D721Med (cell line): ENCODE data around the gene FAM149A.

Experiments
- DNase-seq: peaks from one replicate; pipeline ENCODE4 v3.0.0; 2011; ENCODE audit warnings: low spot score; ENCODE audit not compliant: insufficient read length
- FAIRE-seq: peaks from 2 replicates; lab custom pipeline; 2011; peaks lifted over from hg19 to GRCh38; lab: Jason Lieb, UNC
- TF ChIP-seq, protein P1 (sequence below): IDR thresholded peaks from 2 replicates; pipeline ENCODE4 v1.5.1; 2012; ENCODE audit warnings: mild to moderate bottlenecking, control low read depth; ENCODE audit not compliant: insufficient read depth; ENCODE audit errors: missing control alignments

The FAM149A gene

GRCh38 chr4:186144946-186145569, 40.6 kb downstream of the FAM149A start:
- TF ChIP-seq, protein P1, sequence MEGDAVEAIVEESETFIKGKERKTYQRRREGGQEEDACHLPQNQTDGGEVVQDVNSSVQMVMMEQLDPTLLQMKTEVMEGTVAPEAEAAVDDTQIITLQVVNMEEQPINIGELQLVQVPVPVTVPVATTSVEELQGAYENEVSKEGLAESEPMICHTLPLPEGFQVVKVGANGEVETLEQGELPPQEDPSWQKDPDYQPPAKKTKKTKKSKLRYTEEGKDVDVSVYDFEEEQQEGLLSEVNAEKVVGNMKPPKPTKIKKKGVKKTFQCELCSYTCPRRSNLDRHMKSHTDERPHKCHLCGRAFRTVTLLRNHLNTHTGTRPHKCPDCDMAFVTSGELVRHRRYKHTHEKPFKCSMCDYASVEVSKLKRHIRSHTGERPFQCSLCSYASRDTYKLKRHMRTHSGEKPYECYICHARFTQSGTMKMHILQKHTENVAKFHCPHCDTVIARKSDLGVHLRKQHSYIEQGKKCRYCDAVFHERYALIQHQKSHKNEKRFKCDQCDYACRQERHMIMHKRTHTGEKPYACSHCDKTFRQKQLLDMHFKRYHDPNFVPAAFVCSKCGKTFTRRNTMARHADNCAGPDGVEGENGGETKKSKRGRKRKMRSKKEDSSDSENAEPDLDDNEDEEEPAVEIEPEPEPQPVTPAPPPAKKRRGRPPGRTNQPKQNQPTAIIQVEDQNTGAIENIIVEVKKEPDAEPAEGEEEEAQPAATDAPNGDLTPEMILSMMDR = no peak
- DNase-seq (no peak), FAIRE-seq (no peak)

GRCh38 chr4:186146458-186146857, 42.0 kb downstream of the FAM149A start:
- DNase-seq (no peak), FAIRE-seq (no peak)
- TF ChIP-seq, protein P1 = no peak

GRCh38 chr4:186148336-186148975, 44.0 kb downstream of the FAM149A start:
- TF ChIP-seq, protein P1 = no peak
- no peak for DNase-seq
- no peak for FAIRE-seq

GRCh38 chr4:186149872-186150271, 45.4 kb downstream of the FAM149A start:
- TF ChIP-seq, protein P1 = no peak
- FAIRE-seq (no peak), DNase-seq (no peak)

GRCh38 chr4:186150926-186151325, 46.4 kb downstream of the FAM149A start:
- TF ChIP-seq, protein P1 = no peak
- FAIRE-seq (no peak), DNase-seq (no peak)

DNA sequence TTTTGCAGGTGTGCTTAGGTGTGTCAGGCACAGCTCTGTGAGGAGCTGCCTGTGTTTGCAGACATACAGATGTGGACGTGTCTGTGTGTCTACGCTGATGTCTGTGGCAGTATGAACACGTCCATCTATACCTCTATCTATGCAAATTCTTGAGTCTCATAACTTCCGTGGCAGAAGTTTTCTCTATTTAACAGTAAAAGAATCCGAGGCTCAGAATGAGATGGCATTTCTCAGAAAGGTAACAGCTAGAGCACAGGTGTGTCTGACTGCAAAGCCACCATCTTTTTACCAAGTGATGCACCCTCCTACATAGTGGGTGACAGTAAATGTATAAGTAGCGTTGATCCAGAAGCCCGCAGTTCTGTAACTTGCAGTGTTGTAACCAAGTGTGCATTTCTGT, 47.0 kb downstream of the FAM149A start:
- TF ChIP-seq, protein P1 = no peak
- FAIRE-seq (no peak), DNase-seq (no peak)
